Measurements from ENCODE around the gene ZNF624. TPM values are rescaled to one million over a fixed set of nuclear protein-coding genes. Genes with fewer than 3 reads are reported as not detected.
A peak's percentile ranks its signal among the peaks of the same experiment; 100 is the strongest.

Gene ZNF624
- total RNA-seq, 4 donors from 2014 or later = 3.1 to 6.4 (median 4.9) TPM

- TF ChIP-seq CTCF (IDR thresholded peaks at IDR 0.05) (no peak), POLR2A (IDR thresholded peaks at IDR 0.05) (no peak)
- H3K27ac ChIP-seq = no peak overlapping the region
- peak; percentile 53 to 57 for DNase-seq
- H3K4me1 ChIP-seq = peaks cover 3% of the 10 kb centered on the region in 2 donors
- H3K36me3 ChIP-seq = no peaks in the 10 kb centered on the region
- H3K4me3 ChIP-seq (replicated peaks in 1 of 3) = no peak overlapping the region
- intact Hi-C loops (cut with DNase I) = loop anchor here (10.0 kb wide), 1 partner anchor 51 kb away; no protein-coding TSS in a partner anchor
- 7 to 17% methylated on average over 4 of the region's 4 CpGs for WGBS, 2 donors
- H3K27me3 ChIP-seq = no peaks in the 10 kb centered on the region
- no peaks in the 10 kb centered on the region for H3K9me3 ChIP-seq
Observed at GRCh38 chr17:16585796-16586195, 67.9 kb downstream of the ZNF624 start.

DNA sequence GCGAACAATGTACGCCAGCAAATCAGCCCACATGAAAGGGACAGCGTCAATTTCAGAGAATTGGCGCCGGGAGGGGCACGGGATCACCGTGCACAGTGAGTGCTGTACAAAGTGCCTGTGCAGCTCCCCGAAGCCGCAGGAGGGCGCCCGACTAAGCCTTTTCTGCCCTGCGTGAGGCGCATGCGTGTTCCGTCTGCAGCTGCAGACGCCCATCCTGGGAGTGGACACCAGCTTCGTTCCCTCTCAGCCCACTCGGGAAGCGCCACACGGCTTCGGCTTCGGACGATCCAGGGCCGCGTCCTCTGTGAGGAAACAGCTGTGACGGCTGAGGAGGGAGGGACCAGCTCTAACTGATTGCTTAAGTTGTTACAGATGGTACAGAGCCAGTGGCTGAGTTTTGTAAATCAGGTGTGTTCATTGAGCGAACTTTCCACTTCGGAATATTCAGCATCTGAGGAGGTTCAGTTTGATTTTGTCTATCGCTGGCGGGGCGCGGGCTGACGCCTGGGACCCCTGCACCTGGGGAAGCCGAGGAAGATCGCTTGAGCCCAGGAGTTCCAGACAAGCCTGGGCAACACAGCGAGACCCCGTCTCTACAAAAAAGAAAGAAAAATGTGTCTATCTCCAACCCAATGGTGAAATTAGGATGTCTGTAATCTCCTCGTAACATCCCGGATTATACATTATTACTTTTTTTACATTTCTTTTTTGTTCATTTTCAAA is 69.2 kb downstream of the ZNF624 start:
- WGBS, 2 donors = 17 to 19% methylated on average over 27 to 32 of the region's 39 CpGs
- no peaks in the 10 kb centered on the region for H3K27me3 ChIP-seq

GRCh38 chr17:16583781-16584180 is 69.9 kb downstream of the ZNF624 start:
- Histone ChIP-seq H3K4me3 (replicated peaks in 1 of 3) (no peak overlapping the region), H3K27ac (no peak overlapping the region), H3K4me1 (peaks cover 0 to 3% of the 10 kb centered on the region in 2 donors), H3K36me3 (no peaks in the 10 kb centered on the region), H3K9me3 (no peaks in the 10 kb centered on the region), H3K27me3 (no peaks in the 10 kb centered on the region)
- no peak for DNase-seq
- intact Hi-C loops (cut with DNase I) = loop anchor here (10.0 kb wide), 1 partner anchor 49 kb away; no protein-coding TSS in a partner anchor
- no peak for TF ChIP-seq CTCF (IDR thresholded peaks at IDR 0.05)
- no peak for TF ChIP-seq POLR2A (IDR thresholded peaks at IDR 0.05)
- WGBS, 2 donors = 50 to 58% methylated on average over 7 of the region's 7 CpGs

More for the DNA sequence above, 69.2 kb downstream of the ZNF624 start:
- no peak overlapping the region for H3K27ac ChIP-seq
- intact Hi-C loops (cut with DNase I) = loop anchor here (10.0 kb wide), 1 partner anchor 50 kb away; no protein-coding TSS in a partner anchor
- H3K4me1 ChIP-seq = peaks cover under 1 to 3% of the 10 kb centered on the region in 2 donors
- DNase-seq = peak; percentile 94 to 96
- TF ChIP-seq CTCF (IDR thresholded peaks at IDR 0.05) = peak; percentile 56 to 95 (median 78)
- peak in 1 of 2 donors; percentile 49 for TF ChIP-seq POLR2A (IDR thresholded peaks at IDR 0.05)
- no peaks in the 10 kb centered on the region for H3K36me3 ChIP-seq
- no peaks in the 10 kb centered on the region for H3K9me3 ChIP-seq
- no peak overlapping the region for H3K4me3 ChIP-seq (replicated peaks in 1 of 3)

GRCh38 chr17:16573466-16573865 is 80.2 kb downstream of the ZNF624 start:
- no peak overlapping the region for H3K27ac ChIP-seq
- no peaks in the 10 kb centered on the region for H3K27me3 ChIP-seq
- no peaks in the 10 kb centered on the region for H3K9me3 ChIP-seq
- H3K36me3 ChIP-seq = no peaks in the 10 kb centered on the region
- intact Hi-C loops (cut with DNase I) = no loop called here
- TF ChIP-seq CTCF (IDR thresholded peaks at IDR 0.05) (no peak), POLR2A (IDR thresholded peaks at IDR 0.05) (no peak)
- 75 to 87% methylated on average over 2 of the region's 2 CpGs for WGBS, 2 donors
- peaks cover 1 to 5% of the 10 kb centered on the region in 2 donors for H3K4me1 ChIP-seq
- DNase-seq = no peak
- no peak overlapping the region for H3K4me3 ChIP-seq (replicated peaks in 1 of 3)

Small RNAs within 50 kb of the gene (small RNA-seq; reads per million reads assigned to genes)
- gene RNU6-405P = not detected

Other genes with a start within 250 kb of the ZNF624 start
- gene TRPV2, start 238.3 kb downstream of the ZNF624 start, total RNA-seq = 10 to 100 TPM in 1 of 4 donors, 1 to 10 TPM in 3; 3.2 to 12.5 (median 6.5) TPM
- gene LRRC75A, start 161.7 kb downstream of the ZNF624 start, total RNA-seq = 10 to 100 TPM in 1 of 4 donors, 1 to 10 TPM in 3; 4.0 to 16.7 (median 7.8) TPM
- gene ZNF287, start 84.6 kb downstream of the ZNF624 start, total RNA-seq = 10 to 100 TPM in 3 of 4 donors, 1 to 10 TPM in 1; 9.6 to 17.3 (median 14.6) TPM
- gene CCDC144A, start 36.4 kb upstream of the ZNF624 start, total RNA-seq = 10 to 100 TPM in 1 of 4 donors, 1 to 10 TPM in 2, under 1 TPM in 1; 0.78 to 31.5 (median 2.1) TPM

Data from thyroid gland (tissue), 4 donors.